ENCODE measurements around the gene ARHGAP33. TPM values are rescaled to one million over a fixed set of nuclear protein-coding genes. Genes with fewer than 3 reads are reported as not detected.
A peak's percentile ranks its signal among the peaks of the same experiment; 100 is the strongest.
"Not testable (repeated sequence)": the region's sequence is repeated elsewhere in the genome, so short reads cannot be mapped to it uniquely, and the experiment has no call there.

Gene ARHGAP33
- total RNA-seq, 5 donors from 2014 or later (not counting 1 experiment from before 2014, with no cell fraction given), result 19.7 to 38.5 (median 22.8) TPM

DNA sequence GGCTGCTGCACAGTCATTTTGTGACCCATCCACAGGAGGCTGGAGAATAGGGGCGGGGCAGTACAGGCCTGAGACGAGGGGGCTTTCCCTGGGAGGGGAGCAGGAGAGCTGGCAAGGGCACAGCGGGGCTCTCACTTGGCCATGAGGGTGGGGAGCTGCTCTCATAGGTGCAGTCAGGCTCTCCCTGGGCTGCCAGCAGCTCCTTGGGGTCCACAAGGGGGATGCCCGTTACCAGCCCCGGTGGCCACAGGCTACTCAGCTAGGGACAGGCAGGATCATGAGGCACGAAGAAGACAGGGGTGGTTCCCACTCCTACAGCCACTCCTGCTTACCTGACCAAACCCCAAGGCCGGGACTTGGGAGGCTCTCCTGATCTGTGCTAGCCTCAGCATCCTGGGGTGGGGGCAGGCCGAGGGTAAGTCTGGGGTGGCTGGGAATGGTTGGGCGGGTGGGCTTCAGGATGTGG is 16.5 kb downstream of the ARHGAP33 start:
- Histone ChIP-seq H3K27me3 (replicated peaks in 1 of 2; ENCODE audit: control insufficient read depth in 2 of 2, extremely low read depth in 1 of 2, insufficient read depth in 2 of 2, low read length in 1 of 2) (peaks cover 5 to 43% of the 10 kb centered on the region in 2 experiments), H3K9me3 (no peaks in the 10 kb centered on the region), H3K36me3 (ENCODE audit: control insufficient read depth in 2 of 2, extremely low read depth in 1 of 2, insufficient read depth in 1 of 2, low read length in 1 of 2) (no peaks in the 10 kb centered on the region), H3K27ac (ENCODE audit: low read length) (no peak overlapping the region), H3K4me1 (ENCODE audit: control insufficient read depth in 1 of 2, extremely low read depth in 1 of 2, insufficient read depth in 2 of 2, low read length in 2 of 2) (no peaks in the 10 kb centered on the region), H3K4me3 (ENCODE audit: control insufficient read depth in 1 of 2, extremely low read depth in 1 of 2, low read length in 1 of 2) (no peak overlapping the region)
- ATAC-seq (replicated peaks in 1 of 4) (no peak), DNase-seq (no peak)
- Mint-ChIP-seq H3K4me3 (no peak overlapping the region), H3K36me3 (no peaks in the 10 kb centered on the region), H3K27me3 (peaks cover 14 to 16% of the 10 kb centered on the region in 2 donors), H3K27ac (no peak overlapping the region), H3K4me1 (peaks cover 0 to 1% (median 0%) of the 10 kb centered on the region in 3 donors), H3K9me3 (no peaks in the 10 kb centered on the region)
- WGBS (ENCODE audit: insufficient coverage), result 90% methylated on average over 5 of the region's 9 CpGs
- ChIA-PET CTCF (no interaction called here), POLR2A (no interaction called here)

DNA sequence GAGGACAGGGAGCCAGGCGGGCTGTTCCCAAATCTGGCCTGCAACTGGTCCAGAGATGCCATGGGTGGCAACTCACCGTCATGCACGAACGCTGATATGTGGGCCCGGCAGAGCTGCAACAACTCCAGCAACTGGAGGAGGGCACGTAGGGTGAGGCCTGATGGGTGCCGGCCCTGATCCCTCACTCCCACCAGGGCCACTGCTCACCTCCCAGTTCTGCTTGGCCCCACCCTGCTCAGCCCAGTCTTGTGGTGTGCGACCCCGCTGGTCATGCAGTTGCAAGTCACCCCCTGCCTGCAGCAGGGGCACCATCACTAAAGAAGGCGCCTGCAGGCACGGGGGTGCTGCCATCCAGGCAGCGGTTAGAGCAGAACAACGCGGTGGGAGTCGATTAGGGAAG is 16.9 kb downstream of the ARHGAP33 start:
- H3K36me3 ChIP-seq (ENCODE audit: control insufficient read depth in 2 of 2, extremely low read depth in 1 of 2, insufficient read depth in 1 of 2, low read length in 1 of 2), result no peaks in the 10 kb centered on the region
- CTCF ChIA-PET, result no interaction called here
- no peaks in the 10 kb centered on the region for H3K9me3 Mint-ChIP-seq

DNA sequence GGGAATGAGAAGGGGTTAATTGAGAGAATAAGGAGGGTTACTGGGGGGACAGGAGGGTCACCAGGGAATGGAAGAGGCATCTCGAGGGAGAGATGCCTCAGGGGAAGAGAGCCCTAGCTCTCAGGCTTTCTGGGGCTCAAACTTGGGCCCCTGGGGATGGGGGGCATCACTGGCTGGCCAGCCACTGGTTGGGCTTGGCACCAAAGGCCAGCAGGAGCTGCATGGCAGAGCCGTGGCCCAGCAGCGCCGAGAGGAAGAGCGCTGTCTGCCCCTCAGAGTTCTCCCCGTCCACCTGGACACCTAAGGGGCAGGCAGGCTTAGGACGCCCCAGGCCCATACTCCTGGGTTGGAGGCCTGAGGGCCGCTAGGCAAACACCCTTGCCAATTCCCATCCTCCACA is 17.5 kb downstream of the ARHGAP33 start:
- peaks cover 5 to 53% of the 10 kb centered on the region in 2 experiments for H3K27me3 ChIP-seq (replicated peaks in 1 of 2; ENCODE audit: control insufficient read depth in 2 of 2, extremely low read depth in 1 of 2, insufficient read depth in 2 of 2, low read length in 1 of 2)
- H3K4me1 Mint-ChIP-seq, result peaks cover 3 to 6% (median 4%) of the 10 kb centered on the region in 3 donors
- H3K9me3 Mint-ChIP-seq, result no peaks in the 10 kb centered on the region
- H3K4me3 ChIP-seq (ENCODE audit: control insufficient read depth in 1 of 2, extremely low read depth in 1 of 2, low read length in 1 of 2), result no peak overlapping the region
- ChIA-PET POLR2A (no interaction called here), CTCF (no interaction called here)
- no peak for DNase-seq
- H3K36me3 Mint-ChIP-seq, result no peaks in the 10 kb centered on the region
- WGBS (ENCODE audit: insufficient coverage), result 82% methylated on average over 8 of the region's 8 CpGs
- ATAC-seq (replicated peaks in 1 of 4), result no peak
- H3K27ac Mint-ChIP-seq, result no peak overlapping the region
- H3K4me1 ChIP-seq (ENCODE audit: control insufficient read depth in 1 of 2, extremely low read depth in 1 of 2, insufficient read depth in 2 of 2, low read length in 2 of 2), result peaks cover 0 to 4% of the 10 kb centered on the region in 2 experiments
- H3K27me3 Mint-ChIP-seq, result peaks cover 20 to 25% of the 10 kb centered on the region in 2 donors
- H3K9me3 ChIP-seq, result no peaks in the 10 kb centered on the region
- H3K36me3 ChIP-seq (ENCODE audit: control insufficient read depth in 2 of 2, extremely low read depth in 1 of 2, insufficient read depth in 1 of 2, low read length in 1 of 2), result no peaks in the 10 kb centered on the region
- H3K4me3 Mint-ChIP-seq, result no peak overlapping the region
- no peak overlapping the region for H3K27ac ChIP-seq (ENCODE audit: low read length)

More for the DNA sequence above, 16.9 kb downstream of the ARHGAP33 start:
- H3K27me3 Mint-ChIP-seq, result peaks cover 19 to 21% of the 10 kb centered on the region in 2 donors
- Histone ChIP-seq H3K4me3 (ENCODE audit: control insufficient read depth in 1 of 2, extremely low read depth in 1 of 2, low read length in 1 of 2) (no peak overlapping the region), H3K27me3 (replicated peaks in 1 of 2; ENCODE audit: control insufficient read depth in 2 of 2, extremely low read depth in 1 of 2, insufficient read depth in 2 of 2, low read length in 1 of 2) (peaks cover 5 to 48% of the 10 kb centered on the region in 2 experiments), H3K9me3 (no peaks in the 10 kb centered on the region), H3K4me1 (ENCODE audit: control insufficient read depth in 1 of 2, extremely low read depth in 1 of 2, insufficient read depth in 2 of 2, low read length in 2 of 2) (peaks cover 0 to 4% of the 10 kb centered on the region in 2 experiments), H3K27ac (ENCODE audit: low read length) (no peak overlapping the region)
- no peak overlapping the region for H3K4me3 Mint-ChIP-seq
- ATAC-seq (replicated peaks in 1 of 4) (no peak), DNase-seq (no peak)
- H3K4me1 Mint-ChIP-seq, result peaks cover 3 to 6% (median 4%) of the 10 kb centered on the region in 3 donors
- no peaks in the 10 kb centered on the region for H3K36me3 Mint-ChIP-seq
- WGBS (ENCODE audit: insufficient coverage), result 90% methylated on average over 15 of the region's 15 CpGs
- POLR2A ChIA-PET, result no interaction called here
- no peak overlapping the region for H3K27ac Mint-ChIP-seq

DNA sequence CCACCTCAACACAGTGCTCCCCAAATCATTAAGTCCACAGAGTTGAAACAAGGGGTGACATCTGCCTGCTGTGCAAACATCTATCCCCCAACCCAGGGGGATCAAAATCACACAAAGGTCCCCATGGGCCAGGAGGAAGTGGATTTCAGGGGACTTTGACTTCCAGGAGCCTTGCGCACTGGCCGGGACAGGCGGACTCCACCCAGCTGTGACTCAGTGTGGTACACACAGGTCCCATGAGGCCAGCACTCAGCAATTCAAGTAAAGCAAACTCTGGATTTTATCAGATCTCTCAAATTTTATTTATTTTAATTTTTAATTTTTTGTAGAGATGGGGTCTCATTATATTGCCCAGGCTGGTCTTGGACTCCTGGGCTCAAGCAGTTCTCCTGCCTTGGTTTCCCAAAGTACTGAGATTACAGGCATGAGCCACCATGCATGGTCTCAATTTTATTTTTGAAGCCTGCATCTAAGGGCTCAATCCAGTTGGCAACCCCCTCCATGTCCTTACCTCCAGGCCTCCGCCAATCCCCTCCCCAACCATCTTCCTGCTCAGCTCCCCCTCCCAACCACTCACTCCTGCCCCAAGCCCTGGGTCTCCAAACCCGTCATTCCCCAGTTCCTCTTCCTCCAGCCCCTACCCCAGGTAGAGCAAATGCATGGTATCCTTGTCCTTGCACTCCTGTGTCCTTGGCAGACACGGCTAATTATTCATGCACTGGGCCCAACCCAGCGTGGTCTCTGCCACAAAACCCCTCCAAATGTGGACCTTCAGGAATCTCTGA is 18.2 kb downstream of the ARHGAP33 start:
- Mint-ChIP-seq H3K4me1 (peaks cover 3 to 6% (median 4%) of the 10 kb centered on the region in 3 donors), H3K4me3 (no peak overlapping the region), H3K9me3 (no peaks in the 10 kb centered on the region), H3K27ac (no peak overlapping the region), H3K27me3 (peaks cover 24 to 31% of the 10 kb centered on the region in 2 donors), H3K36me3 (no peaks in the 10 kb centered on the region)
- no peak for DNase-seq
- 72% methylated on average over 7 of the region's 7 CpGs for WGBS (ENCODE audit: insufficient coverage)
- Histone ChIP-seq H3K27ac (ENCODE audit: low read length) (no peak overlapping the region), H3K36me3 (ENCODE audit: control insufficient read depth in 2 of 2, extremely low read depth in 1 of 2, insufficient read depth in 1 of 2, low read length in 1 of 2) (no peaks in the 10 kb centered on the region), H3K27me3 (replicated peaks in 1 of 2; ENCODE audit: control insufficient read depth in 2 of 2, extremely low read depth in 1 of 2, insufficient read depth in 2 of 2, low read length in 1 of 2) (peaks cover 5 to 58% of the 10 kb centered on the region in 2 experiments), H3K4me1 (ENCODE audit: control insufficient read depth in 1 of 2, extremely low read depth in 1 of 2, insufficient read depth in 2 of 2, low read length in 2 of 2) (peaks cover 0 to 4% of the 10 kb centered on the region in 2 experiments), H3K9me3 (no peaks in the 10 kb centered on the region), H3K4me3 (ENCODE audit: control insufficient read depth in 1 of 2, extremely low read depth in 1 of 2, low read length in 1 of 2) (no peak overlapping the region)
- ATAC-seq (replicated peaks in 1 of 4), result no peak
- POLR2A ChIA-PET, result no interaction called here
- CTCF ChIA-PET, result interaction anchor here in 1 of 2 donors (0.5 kb wide), 1 partner anchor 24 kb away, joined by 3 read pairs; no protein-coding TSS in a partner anchor

DNA sequence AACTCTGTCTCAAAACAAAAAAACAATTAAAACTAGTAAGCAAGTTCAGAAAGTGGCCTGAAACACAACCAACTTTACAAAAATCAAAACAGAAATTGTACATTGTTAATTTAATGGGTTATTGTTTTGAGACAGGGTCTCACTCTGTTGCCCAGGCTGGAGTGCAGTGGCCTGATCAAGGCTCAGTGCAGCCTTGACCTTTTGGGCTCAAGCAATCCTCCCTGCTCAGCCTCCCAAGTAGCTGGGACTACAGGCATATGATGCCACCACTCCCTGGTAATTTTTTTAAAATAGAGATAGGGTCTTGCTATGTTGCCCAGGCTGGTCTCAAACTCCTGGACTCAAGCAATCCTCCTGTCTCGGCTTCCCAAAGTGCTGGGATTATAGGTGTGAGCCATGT is 20.2 kb downstream of the ARHGAP33 start:
- H3K4me3 ChIP-seq (ENCODE audit: control insufficient read depth in 1 of 2, extremely low read depth in 1 of 2, low read length in 1 of 2); H3K4me1 ChIP-seq (ENCODE audit: control insufficient read depth in 1 of 2, extremely low read depth in 1 of 2, insufficient read depth in 2 of 2, low read length in 2 of 2); H3K36me3 Mint-ChIP-seq; H3K4me3 Mint-ChIP-seq; H3K27ac ChIP-seq (ENCODE audit: low read length); H3K36me3 ChIP-seq (ENCODE audit: control insufficient read depth in 2 of 2, extremely low read depth in 1 of 2, insufficient read depth in 1 of 2, low read length in 1 of 2); H3K27ac Mint-ChIP-seq; POLR2A ChIA-PET; CTCF ChIA-PET; H3K9me3 ChIP-seq; ATAC-seq (replicated peaks in 1 of 4); DNase-seq; H3K9me3 Mint-ChIP-seq; H3K4me1 Mint-ChIP-seq: not testable (repeated sequence)
- no CpG with 5 or more reads among the region's 1 CpG for WGBS (ENCODE audit: insufficient coverage)
- peaks cover 5 to 62% of the 10 kb centered on the region in 2 experiments for H3K27me3 ChIP-seq (replicated peaks in 1 of 2; ENCODE audit: control insufficient read depth in 2 of 2, extremely low read depth in 1 of 2, insufficient read depth in 2 of 2, low read length in 1 of 2)
- peaks cover 24 to 41% of the 10 kb centered on the region in 2 donors for H3K27me3 Mint-ChIP-seq

DNA sequence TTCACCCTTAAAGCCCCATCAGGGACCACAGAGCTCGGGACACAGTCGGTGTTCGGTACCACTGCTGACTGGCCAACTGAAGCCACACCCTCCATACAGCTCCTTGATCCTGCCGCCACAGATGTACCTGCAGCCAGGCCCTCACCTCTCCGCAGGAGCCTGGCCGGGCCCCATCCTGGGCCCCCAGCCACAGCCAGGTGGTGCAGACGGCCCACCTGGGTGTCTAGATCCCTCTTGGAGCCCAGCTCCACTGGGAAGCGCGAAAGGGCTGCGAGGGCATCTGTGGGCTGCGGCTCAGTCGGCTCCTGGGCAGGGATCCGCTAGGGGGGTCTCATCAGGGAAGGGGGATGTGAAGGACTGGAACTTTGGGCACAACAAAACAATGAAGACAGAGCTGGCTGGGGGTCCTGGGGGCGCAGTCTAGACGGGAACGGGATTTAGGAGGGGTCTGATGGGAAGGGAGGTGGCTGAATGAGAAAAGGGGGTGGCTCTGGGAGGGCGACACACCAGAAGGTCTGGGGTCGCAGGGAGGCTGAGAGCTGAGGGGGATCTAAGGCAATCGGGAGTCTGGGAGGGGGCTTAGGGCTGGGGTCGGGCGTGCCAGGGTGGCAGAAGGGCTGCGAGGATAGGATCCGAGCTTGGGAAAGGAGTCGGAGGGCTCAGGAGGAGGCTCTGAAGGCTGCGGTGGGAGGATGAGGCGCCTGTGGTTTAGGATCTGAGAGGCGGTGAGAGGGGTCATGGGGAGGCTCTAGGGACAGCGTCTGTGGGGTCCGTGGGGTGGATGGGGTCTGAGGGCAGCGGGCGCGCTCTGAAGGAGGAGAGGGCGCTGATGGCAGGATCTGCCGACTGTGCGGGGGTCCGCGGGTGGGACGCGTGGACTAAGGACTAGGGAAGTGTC is 21.5 kb downstream of the ARHGAP33 start:
- no peak overlapping the region for H3K4me3 Mint-ChIP-seq
- CTCF ChIA-PET, result no interaction called here

More for the DNA sequence above, 21.5 kb downstream of the ARHGAP33 start:
- Mint-ChIP-seq H3K36me3 (no peaks in the 10 kb centered on the region), H3K4me1 (peaks cover 3 to 6% (median 4%) of the 10 kb centered on the region in 3 donors), H3K27ac (peak overlapping the region in 1 of 2 donors; percentile 17), H3K9me3 (no peaks in the 10 kb centered on the region), H3K27me3 (peaks cover 24 to 41% of the 10 kb centered on the region in 2 donors)
- ATAC-seq (replicated peaks in 1 of 4) (no peak), DNase-seq (no peak)
- Histone ChIP-seq H3K27me3 (replicated peaks in 1 of 2; ENCODE audit: control insufficient read depth in 2 of 2, extremely low read depth in 1 of 2, insufficient read depth in 2 of 2, low read length in 1 of 2) (peaks cover 5 to 55% of the 10 kb centered on the region in 2 experiments), H3K36me3 (ENCODE audit: control insufficient read depth in 2 of 2, extremely low read depth in 1 of 2, insufficient read depth in 1 of 2, low read length in 1 of 2) (no peaks in the 10 kb centered on the region), H3K27ac (ENCODE audit: low read length) (no peak overlapping the region), H3K9me3 (no peaks in the 10 kb centered on the region), H3K4me3 (ENCODE audit: control insufficient read depth in 1 of 2, extremely low read depth in 1 of 2, low read length in 1 of 2) (no peak overlapping the region), H3K4me1 (ENCODE audit: control insufficient read depth in 1 of 2, extremely low read depth in 1 of 2, insufficient read depth in 2 of 2, low read length in 2 of 2) (peaks cover 0 to 4% of the 10 kb centered on the region in 2 experiments)
- whole genome bisulfite sequencing (ENCODE audit: insufficient coverage), result 21% methylated on average over 34 of the region's 39 CpGs
- POLR2A ChIA-PET, result interaction anchor here in 1 of 2 donors (0.6 kb wide), 1 partner anchor 638 kb away, joined by 3 read pairs; no protein-coding TSS in a partner anchor
